Stimulated activated CD8-positive, alpha-beta memory T cell treated with anti-CD3 and anti-CD28 coated beads, Interleukin-2, amount 100 ng/mL, for 48 hours (primary cell): ENCODE measurements around the gene HYKK.
"Not testable (repeated sequence)": the region's sequence is repeated elsewhere in the genome, so short reads cannot be mapped to it uniquely, and the experiment has no call there.

ENCODE experiments used
- DNase-seq, 2 donors: peaks; one replicate each; pipeline ENCODE4 v3.0.0-alpha.2; 2020; ENCODE audit warnings: low read depth in 2 of 2

HYKK gene

DNA sequence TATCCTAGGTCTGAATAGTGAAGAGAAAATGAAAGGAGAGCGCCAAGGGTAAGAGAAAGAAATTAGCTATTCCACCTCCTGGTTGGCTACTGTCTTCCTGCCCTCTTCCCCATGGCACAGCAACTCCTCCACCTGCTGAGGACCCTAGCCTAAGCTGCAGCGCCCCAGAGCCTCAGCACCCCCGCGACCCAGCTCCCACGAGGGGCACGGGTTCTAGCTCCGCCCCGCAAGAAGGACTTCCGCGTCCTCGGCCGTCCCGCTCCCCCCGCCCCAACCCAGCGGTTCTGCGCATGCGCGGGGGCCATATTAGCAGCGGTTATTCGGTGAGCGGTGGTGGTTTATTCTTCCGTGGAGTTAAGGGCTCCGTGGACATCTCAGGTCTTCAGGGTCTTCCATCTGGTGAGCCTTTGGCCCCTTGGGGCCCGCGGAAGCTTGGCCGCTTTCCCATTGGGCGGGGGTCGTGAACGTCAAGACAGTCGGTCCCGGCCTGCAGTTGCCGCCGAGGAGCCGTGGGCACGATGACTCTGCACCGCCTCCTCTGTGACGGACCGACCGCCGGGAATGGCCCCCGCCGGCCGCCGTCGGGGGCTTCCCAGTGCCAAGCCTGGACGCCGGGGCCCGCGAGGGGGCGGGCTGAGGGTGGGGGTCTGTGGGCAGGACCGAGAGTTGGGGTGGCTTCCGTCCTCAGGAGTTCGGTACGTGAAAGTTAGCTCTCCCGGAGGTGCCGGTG is 32.9 kb downstream of the HYKK start, which contains the start of gene PSMA4:
Gene PSMA4 (plus strand): TSS at position 304 of the 730 bp plus-strand sequence. CDS start 1,484 bp downstream, outside the sequence.
- DNase-seq = peak; percentile 91 to 95

DNA sequence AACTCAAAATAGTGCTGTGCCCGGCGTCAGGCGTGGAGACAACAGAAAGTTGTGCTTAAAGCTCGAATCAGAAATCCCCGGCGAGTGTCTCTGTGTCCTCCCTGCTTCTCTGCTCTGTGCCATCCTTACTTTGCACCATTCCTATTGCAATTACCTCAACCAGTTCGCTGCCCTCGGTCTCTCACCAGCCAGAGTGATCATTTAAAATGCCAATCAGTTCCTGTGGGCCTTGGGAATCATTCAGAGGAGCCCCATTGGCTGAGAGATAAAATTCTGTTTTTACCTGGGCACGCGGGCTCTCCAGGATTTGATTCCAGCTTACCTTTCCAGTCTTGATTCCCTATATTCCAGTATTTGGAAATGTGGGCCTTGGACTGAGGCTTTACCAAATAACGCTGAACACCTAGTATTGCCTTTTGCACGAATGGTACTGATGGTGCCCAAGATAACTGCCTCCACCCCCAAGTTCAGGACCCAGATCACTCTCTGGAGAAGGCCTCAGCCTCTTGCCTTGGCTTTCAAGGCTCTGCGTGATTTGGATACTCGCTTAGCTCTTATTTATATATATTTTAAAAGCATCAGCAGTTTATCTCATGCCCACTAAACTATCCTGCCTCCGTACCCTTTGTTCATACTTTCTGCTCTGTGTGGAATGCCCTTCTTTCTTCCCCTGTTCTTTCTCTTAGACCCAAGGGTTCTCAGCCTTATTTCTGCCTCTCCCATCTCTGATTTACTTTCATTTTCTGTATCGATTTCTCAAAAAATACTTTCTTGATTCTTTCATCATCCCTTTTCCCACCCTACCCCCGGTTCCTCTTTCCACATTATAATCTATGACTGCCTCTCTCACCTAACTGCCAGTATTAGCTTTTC is 33.7 kb downstream of the HYKK start:
- no peak for DNase-seq

DNA sequence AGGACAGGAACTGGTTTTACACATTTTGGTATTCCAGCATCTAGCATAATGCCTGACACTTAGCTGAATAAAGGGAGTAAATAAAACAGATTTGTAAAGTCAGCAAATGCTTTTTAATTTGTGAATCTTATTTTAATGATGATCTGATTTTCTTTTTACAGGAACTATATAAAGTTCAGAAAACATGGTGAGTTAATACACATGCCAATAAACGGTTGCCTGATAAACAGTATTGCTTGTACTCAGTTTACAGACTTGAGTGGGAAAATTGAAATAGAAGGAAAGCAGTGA is 34.3 kb downstream of the HYKK start:
- DNase-seq = no peak

DNA sequence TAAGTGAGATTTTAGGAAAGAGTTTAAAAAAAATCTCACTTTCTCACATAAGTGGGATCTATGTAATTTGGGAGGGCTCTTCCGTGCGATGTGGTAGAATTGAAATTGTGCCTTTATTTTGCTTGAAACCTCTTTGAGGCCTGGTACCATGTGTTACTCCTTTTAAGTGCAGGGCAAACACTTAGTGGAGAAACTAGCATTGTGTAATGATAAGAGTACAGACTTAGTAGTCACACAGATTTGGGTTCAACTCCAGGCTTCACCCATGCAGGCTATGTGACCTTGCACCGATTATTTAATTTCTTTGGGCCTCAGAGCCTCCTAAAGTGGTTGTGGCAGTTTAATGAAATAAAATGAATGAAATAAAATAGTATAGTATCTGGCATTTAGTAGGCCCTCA is 35.3 kb downstream of the HYKK start:
- no peak for DNase-seq

DNA sequence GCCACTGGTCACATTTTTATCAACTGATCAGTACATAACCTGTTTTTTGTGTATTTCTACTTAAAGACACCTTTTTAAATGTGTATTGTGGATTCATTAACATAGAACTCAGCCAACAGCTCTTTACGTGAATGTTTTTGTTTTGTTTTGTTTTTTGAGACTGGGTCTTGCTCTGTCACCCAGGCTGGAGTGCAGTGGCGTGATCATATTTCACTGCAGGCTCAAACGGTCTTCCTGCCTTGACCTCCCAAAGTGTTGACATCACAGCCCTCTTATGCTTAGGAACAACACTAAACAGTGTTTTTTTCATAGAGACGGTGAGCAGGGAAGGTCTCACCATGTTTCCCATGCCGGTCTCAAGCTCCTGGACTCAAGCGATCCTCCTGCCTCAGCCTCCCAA is 42.8 kb downstream of the HYKK start:
- no peak for DNase-seq

DNA sequence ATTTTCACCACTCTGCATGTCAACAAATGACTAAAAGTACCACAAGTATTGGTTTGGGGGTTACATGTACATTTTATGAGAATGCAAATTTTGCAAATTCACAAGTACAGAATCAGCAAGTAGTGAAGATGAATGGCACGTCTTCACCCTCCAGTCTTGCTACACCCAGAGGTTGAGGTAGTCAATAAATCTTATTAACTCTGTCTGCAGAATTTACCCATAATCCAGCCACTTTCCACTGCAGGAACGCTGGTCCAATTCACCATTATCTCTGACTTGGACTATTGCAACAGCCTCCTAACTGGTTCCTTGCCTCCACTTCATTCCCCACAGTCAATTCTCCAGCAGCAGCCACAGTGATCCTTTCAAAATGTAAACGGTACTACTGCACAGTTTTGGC is 43.4 kb downstream of the HYKK start:
- no peak for DNase-seq

DNA sequence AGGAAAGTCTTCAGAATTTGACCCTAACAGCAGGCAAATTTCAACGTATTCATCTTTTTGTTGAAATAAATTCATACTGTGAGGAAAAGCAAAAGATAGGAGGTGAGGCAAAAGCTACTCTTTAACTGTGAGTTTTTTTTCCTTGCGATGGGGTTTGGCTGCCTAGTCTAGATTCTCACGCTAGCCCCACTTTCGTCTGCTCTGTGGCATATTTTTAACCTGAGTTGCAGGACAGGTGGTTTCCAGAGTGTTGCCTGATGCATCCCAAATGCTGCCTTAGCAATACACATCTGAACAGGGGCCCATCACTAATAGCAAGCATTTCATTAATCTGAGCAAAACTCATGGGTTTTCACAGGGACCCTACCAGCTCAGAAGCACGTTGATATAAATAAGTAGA is 44.5 kb downstream of the HYKK start:
- DNase-seq = no peak

DNA sequence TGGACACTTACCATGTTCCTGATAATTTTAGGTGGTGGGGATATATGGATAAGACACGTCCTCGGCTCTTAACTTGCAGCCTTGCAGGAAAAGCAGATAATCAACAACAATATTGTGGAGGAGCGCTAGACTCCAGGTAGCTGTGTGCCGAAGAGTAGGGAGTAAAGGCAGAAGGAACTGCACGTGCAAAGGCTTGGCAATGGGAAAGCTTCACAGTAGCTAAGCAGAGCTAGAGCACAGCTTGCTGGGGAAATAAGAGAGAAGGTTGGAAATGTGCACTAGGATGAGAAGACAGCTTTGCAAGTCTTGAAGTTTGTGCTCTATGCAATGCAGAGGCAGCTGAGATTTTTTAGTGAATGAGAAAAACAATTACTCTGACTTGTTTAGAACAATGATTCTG is 45.2 kb downstream of the HYKK start:
- no peak for DNase-seq

DNA sequence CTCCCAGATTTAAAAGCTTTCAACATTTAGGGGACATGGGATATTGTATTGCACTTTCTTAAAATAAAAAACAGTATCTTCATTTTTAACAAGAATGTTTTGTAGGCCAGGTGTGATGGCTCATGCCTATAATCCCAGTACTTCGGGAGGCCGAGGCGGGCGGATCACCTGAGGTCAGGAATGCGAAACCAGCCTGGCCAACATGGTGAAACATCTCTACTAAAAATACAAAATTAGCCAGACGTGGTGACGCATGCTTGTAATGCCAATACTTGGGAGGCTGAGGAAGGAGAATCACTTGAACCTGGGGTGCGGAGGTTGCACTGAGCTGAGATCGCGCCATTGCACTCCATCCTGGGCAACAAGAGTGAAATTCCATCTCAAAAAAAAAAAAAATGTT is 52.8 kb downstream of the HYKK start:
- DNase-seq = not testable (repeated sequence)

DNA sequence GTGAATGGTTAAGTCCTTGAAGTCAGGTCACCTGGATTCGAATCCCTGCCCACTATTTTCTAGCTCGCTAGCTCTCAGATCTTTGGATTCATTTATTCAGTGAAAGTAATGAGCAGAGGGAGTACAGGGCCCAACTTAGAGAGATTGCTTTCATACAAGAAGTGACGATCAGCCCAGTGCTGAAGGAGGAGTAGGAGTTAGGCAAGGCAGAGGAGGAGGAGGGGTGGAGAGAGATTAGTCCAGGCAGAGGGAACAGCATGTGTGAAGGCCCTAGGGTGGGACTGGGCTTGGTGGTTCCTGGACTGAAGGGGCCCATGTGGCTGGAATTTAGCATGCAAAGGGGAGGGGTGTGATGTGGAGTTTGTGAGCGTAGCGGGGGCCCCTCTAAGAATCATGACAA is 54.1 kb downstream of the HYKK start:
- no peak for DNase-seq

DNA sequence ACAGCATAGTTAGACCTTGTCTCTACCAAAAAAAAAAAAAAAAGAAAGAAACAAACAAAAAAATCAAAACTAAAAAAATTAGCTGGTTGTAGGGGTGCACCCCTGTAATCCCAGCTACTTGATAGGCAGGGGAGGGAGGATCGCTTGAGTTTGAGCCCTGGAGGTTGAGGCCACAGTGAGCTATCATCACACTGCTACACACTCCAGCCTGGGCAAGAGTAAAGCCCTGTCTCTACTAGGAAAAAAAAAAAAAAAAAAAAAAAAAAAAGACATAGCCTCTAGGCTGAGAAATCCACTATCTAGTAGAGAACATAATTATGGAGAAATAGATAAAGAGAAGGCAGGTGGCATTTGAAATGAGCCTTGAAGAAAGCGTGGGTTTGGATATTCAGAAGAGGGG is 55.7 kb downstream of the HYKK start:
- DNase-seq = no peak

DNA sequence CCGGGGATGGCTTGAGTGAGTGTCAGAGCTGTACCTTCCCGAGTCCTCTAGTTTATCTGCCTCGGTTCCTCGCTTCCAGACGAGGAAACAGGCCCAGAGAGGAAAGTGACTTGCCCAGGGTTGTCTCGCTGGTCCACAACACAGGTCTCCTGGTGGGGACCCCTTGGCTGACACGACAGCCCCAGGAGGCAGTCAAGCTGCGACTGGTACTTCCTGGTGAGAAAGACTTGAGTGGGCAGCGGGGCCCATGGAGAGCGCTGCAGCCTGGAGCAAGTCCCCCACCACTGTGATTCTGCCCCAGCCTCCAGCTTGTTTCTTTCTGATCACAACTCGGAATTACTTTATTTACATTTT is 57.3 kb downstream of the HYKK start:
- no peak for DNase-seq

DNA sequence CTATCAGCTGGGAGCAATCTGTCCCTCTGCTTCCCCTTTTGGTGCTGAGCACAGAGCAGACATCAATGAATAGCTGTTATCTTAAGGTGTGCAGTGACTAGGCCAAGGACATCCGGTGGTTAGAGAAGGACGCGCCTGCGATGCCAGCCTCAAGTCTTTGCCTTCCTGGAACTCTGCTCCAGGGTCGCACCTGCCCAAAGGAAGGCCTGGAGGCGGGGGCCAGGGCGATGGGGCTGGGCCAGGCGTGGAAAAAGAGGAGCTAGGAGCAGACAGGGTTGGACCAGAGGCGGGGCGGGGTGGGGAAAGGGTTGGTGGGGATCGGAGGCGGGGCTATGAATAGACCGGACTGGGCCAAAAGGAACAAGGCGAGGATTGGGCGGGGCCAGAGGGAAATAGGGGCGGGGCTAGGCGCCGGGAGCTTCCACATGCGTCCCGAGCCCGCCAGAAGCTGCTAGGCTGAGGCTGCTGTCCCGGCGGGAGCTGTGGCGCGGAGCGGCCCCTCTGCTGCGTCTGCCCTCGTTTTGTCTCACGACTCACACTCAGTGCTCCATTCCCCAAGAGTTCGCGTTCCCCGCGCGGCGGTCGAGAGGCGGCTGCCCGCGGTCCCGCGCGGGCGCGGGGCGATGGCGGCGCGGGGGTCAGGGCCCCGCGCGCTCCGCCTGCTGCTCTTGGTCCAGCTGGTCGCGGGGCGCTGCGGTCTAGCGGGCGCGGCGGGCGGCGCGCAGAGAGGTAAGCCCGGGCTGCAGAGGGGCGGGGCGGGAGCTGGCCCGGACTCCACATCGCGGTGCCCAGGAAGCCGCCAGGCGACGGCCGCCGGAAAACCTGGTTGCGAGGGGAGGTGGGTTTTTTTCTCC is 57.9 kb downstream of the HYKK start, which contains the start of gene CHRNA5:
Gene CHRNA5 (plus strand): TSS at position 424 of the 854 bp plus-strand sequence. CDS start 200 bp downstream, at position 624.
- peak; percentile 74 to 89 for DNase-seq

DNA sequence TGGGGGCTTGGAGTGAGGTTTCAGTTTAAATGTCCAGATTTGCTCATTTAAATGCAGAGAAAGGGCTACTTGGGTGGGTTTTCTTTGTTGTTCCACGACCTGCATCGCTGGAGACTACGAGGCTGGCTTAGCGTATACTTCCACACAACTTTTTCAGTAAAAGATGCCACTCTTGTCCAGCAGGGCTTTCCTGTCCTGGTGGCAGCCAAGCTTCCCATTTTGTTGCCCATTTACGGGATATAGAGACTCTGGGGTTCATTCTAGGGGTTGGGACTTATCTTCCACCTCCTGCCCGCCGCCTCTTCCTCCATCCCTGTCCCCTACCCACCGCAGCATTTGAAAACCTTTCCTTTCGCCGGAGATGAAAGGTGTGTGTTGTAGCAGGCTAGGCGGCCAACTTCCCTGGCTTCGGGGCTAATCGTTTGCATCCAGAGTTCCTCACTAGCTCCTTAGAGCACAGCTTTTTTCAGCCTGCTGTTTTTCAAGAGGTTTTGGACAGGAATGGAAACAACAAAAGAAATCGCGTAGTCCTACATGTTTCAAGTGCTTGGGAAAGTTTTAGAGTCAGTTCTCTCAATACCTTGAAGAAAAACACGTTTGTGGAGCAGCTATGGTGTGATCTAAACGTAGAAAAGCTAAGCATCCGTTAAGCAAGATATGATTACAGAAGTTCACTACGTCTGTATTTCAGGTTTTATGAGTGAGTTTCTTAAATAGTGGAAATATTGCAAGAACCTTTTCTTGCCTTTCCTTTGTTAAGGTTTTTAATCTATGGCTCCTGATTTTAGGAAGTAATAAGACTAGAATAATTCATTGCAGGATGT is 58.8 kb downstream of the HYKK start:
- no peak for DNase-seq

DNA sequence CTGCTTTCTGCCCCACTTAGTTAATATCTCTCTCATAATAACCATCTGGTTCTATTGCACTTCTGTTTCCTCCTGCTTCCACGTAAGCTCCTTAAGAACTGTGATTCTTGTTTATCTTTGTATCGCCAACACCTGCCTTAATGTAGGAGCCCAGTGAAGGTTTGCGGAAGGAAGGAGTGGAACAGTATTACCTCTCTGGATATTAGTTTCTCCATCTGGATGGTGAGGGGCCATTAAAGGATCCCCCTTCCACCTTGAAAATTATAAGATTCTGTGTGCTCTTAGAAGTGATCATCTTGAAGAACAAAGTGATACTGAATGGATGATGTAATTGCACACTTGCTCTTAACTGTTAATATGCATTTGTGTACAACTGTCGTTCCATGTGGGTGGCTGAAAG is 60.2 kb downstream of the HYKK start:
- DNase-seq = no peak

DNA sequence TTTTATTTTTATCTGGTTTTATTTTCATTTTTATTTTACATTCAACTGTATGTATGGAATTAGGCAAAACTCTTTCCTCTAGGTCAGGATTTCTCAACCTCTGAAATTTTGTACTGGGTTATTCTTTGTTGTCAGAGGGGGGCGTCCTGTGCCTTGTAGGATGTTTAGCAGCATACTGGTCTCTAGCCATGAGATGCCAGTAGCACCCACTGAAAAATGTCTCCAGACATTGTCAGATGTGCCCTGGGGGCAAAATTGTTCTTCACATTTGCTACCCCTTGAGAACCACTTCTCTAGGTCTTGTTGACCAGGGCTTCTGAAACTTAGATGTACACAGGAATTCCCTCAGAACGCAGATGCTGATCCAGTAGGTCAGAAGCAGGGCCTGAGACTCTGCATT is 63.3 kb downstream of the HYKK start:
- DNase-seq = no peak

DNA sequence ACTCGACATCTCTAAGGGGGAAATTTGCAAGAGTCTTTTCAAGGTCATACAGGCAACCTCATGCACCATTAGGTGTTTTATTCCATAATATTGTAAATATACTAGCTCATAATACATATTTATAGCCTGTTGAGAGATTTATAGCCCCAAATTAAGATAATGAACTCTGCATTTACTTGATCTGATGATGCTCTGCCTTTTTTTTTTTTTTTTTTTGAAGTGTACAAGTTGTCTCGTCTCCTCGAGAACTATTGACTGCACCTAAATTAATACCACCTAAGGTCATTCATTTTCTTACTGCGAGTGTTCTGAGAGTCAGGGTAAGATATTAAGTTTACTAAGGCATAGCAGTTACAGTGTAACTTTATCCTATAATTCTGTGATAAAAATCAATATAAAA is 64.0 kb downstream of the HYKK start:
- DNase-seq = no peak

DNA sequence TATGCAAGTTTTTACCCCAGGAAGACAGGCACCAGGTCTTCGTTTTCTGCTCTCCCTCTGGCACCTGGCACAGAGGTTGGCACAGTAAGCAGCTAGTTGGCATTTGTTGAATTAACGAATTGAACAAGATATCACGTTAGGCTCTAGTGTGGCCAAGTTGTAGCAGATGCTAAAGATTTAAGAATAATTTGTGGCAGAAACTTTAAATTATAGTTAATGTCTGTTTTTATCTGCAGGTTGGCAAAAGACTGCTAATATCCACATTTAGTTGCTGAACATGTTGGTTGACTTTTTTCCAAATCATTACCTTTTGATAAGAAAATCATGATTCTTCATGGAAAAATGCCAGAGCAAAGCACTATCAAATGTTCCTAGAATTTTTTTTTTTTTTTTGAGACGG is 66.0 kb downstream of the HYKK start:
- no peak for DNase-seq

DNA sequence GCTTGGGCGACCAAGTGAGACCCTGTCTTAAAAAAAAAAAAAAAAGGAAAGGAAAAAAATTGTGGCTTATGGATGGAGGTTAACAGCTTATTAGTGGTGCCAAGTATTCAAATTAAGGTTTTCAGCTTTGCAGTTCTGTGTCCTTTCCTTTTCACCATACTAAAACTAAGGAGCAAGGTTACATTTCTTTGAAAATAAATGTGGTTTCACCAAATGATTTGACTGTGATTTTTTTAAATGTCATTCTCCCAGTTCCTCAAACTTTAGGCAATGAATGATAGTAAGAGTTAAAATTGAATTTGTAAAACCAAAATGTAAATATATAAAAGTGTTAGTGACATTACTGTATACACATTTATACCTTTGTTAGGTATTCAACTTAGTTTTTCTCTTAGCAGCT is 67.6 kb downstream of the HYKK start:
- DNase-seq = no peak
